Osteocyte (in vitro differentiated cells): ENCODE measurements around the gene DGLUCY. TPM values are rescaled to one million over a fixed set of nuclear protein-coding genes. Genes with fewer than 3 reads are reported as not detected.

ENCODE experiments used
- DNase-seq: peaks from one replicate; pipeline ENCODE4 v3.0.0; 2021; ENCODE audit warnings: mixed read lengths; ENCODE audit not compliant: unreplicated experiment; ENCODE audit errors: extremely low spot score
- H3K27ac Mint-ChIP-seq: one replicate; pipeline ENCODE4 v1.8.0; 2021; ENCODE audit warnings: mild to moderate bottlenecking, mixed read lengths; ENCODE audit not compliant: unreplicated experiment
- H3K27me3 Mint-ChIP-seq: one replicate; pipeline ENCODE4 v1.8.0; 2021; ENCODE audit warnings: mixed read lengths; ENCODE audit not compliant: unreplicated experiment
- H3K36me3 Mint-ChIP-seq: one replicate; pipeline ENCODE4 v1.8.0; 2021; ENCODE audit warnings: mixed read lengths; ENCODE audit not compliant: unreplicated experiment
- H3K4me1 Mint-ChIP-seq: one replicate; pipeline ENCODE4 v1.8.0; 2021; ENCODE audit warnings: mixed read lengths; ENCODE audit not compliant: unreplicated experiment
- H3K4me3 Mint-ChIP-seq: one replicate; pipeline ENCODE4 v1.8.0; 2021; ENCODE audit warnings: mild to moderate bottlenecking, moderate library complexity, mixed read lengths; ENCODE audit not compliant: unreplicated experiment
- H3K9me3 Mint-ChIP-seq: one replicate; pipeline ENCODE4 v1.8.0; 2021; ENCODE audit warnings: mixed read lengths; ENCODE audit not compliant: unreplicated experiment
- CTCF ChIP-seq: fragments of 200-600 bp; sonication (generic); IDR thresholded peaks from 2 replicates; pipeline ENCODE4 v1.5.0; 2021; ENCODE audit warnings: antibody characterized with exemption, mild to moderate bottlenecking, moderate library complexity
- total RNA-seq: library from RNA; stranded (reverse); gene quantifications from 2 replicates; pipeline ENCODE4 v1.2.1, GENCODE V29; 2021

The DGLUCY gene
- total RNA-seq, 1 donor from 2014 or later = 20.4 TPM

- Mint-ChIP-seq H3K4me1 (peaks cover 11% of the 10 kb centered on the region), H3K9me3 (peaks cover 5% of the 10 kb centered on the region)
- no peak for TF ChIP-seq CTCF
Measured at GRCh38 chr14:91249841-91250616, 136.2 kb downstream of the DGLUCY start.

GRCh38 chr14:91250912-91251311 lies 137.0 kb downstream of the DGLUCY start:
- H3K27ac Mint-ChIP-seq = no peak overlapping the region
- no peak for TF ChIP-seq CTCF
- no peaks in the 10 kb centered on the region for H3K36me3 Mint-ChIP-seq
- H3K4me1 Mint-ChIP-seq = peaks cover 10% of the 10 kb centered on the region
- no peak overlapping the region for H3K4me3 Mint-ChIP-seq
- H3K27me3 Mint-ChIP-seq = peaks cover 4% of the 10 kb centered on the region
- DNase-seq = no peak
- H3K9me3 Mint-ChIP-seq = peaks cover 5% of the 10 kb centered on the region

More at GRCh38 chr14:91249841-91250616, 136.2 kb downstream of the DGLUCY start:
- Mint-ChIP-seq H3K27me3 (peaks cover 1% of the 10 kb centered on the region), H3K27ac (peak overlapping the region; percentile 52), H3K4me3 (no peak overlapping the region), H3K36me3 (no peaks in the 10 kb centered on the region)
- DNase-seq = no peak

- H3K27ac Mint-ChIP-seq = no peak overlapping the region
- H3K4me1 Mint-ChIP-seq = peaks cover 10% of the 10 kb centered on the region
- H3K36me3 Mint-ChIP-seq = no peaks in the 10 kb centered on the region
- DNase-seq = no peak
- peak overlapping the region; percentile 66 for H3K4me3 Mint-ChIP-seq
- H3K9me3 Mint-ChIP-seq = no peaks in the 10 kb centered on the region
- TF ChIP-seq CTCF = no peak
- peaks cover 13% of the 10 kb centered on the region for H3K27me3 Mint-ChIP-seq
Measured at GRCh38 chr14:91252871-91253794, 139.3 kb downstream of the DGLUCY start.

GRCh38 chr14:91253795-91254323 lies 140.0 kb downstream of the DGLUCY start:
- DNase-seq = no peak
- Mint-ChIP-seq H3K4me3 (peak overlapping the region; percentile 67), H3K4me1 (peaks cover 10% of the 10 kb centered on the region), H3K27me3 (peaks cover 15% of the 10 kb centered on the region), H3K27ac (peak overlapping the region; percentile 10), H3K36me3 (no peaks in the 10 kb centered on the region), H3K9me3 (no peaks in the 10 kb centered on the region)
- TF ChIP-seq CTCF = no peak
